ENCODE results near the gene REM2. TPM values are rescaled to one million over a fixed set of nuclear protein-coding genes. Genes with fewer than 3 reads are reported as not detected.

Gene REM2
- total and polyA plus RNA-seq, 4 donors: 0.08 to 0.14 (median 0.11) TPM; not detected in 1

GRCh38 chr14:22847661-22848341 lies 35.2 kb upstream of the REM2 start:
- peaks cover 0 to 6% (median 5%) of the 10 kb centered on the region in 4 donors for H3K4me1 ChIP-seq (ENCODE audit: control insufficient read depth in 4 of 4, insufficient read depth in 4 of 4, low read length in 3 of 4)
- H3K4me3 ChIP-seq (ENCODE audit: low read depth in 1 of 3, low read length in 3 of 3): no peak overlapping the region

More at GRCh38 chr14:22847661-22848341, 35.2 kb upstream of the REM2 start:
- H3K27ac ChIP-seq (ENCODE audit: low read depth in 1 of 2, low read length in 2 of 2): peak overlapping the region; percentile 61 to 77
- H3K9me3 ChIP-seq (ENCODE audit: control insufficient read depth in 4 of 4, low read length in 3 of 4): no peaks in the 10 kb centered on the region
- TF ChIP-seq RXRA (IDR thresholded peaks at IDR 0.05): no peak
- TF ChIP-seq HNF4G (IDR thresholded peaks at IDR 0.05): no peak
- TF ChIP-seq HNF4A (conservative IDR thresholded peaks at IDR 0.05): no peak
- no peak for TF ChIP-seq ATF3 (IDR thresholded peaks at IDR 0.05)
- no peak for TF ChIP-seq CTCF (IDR thresholded peaks at IDR 0.05; ENCODE audit: low read depth, low read length, missing input control)
- TF ChIP-seq MAX (IDR thresholded peaks at IDR 0.05): no peak
- no peak for TF ChIP-seq ZBTB33 (IDR thresholded peaks at IDR 0.05)
- TF ChIP-seq SP1 (IDR thresholded peaks at IDR 0.05): no peak
- no peak for TF ChIP-seq GABPA (IDR thresholded peaks at IDR 0.05 in 1 of 2, conservative IDR thresholded peaks at IDR 0.05 in 1 of 2)
- no peak for TF ChIP-seq EGR1 (IDR thresholded peaks at IDR 0.05; ENCODE audit: low read depth in 2 of 2)
- no peak for TF ChIP-seq FOXA1 (IDR thresholded peaks at IDR 0.05)
- TF ChIP-seq RAD21 (IDR thresholded peaks at IDR 0.05): no peak
- TF ChIP-seq FOXA2 (IDR thresholded peaks at IDR 0.05): no peak
- TF ChIP-seq REST (IDR thresholded peaks at IDR 0.05): no peak
- TF ChIP-seq JUND (IDR thresholded peaks at IDR 0.05): no peak
- TF ChIP-seq YY1 (IDR thresholded peaks at IDR 0.05): no peak
- TF ChIP-seq TAF1 (conservative IDR thresholded peaks at IDR 0.05): no peak
- no peak for TF ChIP-seq NR2F2 (IDR thresholded peaks at IDR 0.05)
- WGBS: 72% methylated on average over 14 of the region's 14 CpGs
- H3K9ac ChIP-seq (ENCODE audit: low read depth in 1 of 2, low read length in 2 of 2): no peak overlapping the region
- H3K27me3 ChIP-seq (ENCODE audit: control insufficient read depth in 4 of 4, insufficient read depth in 4 of 4, low read length in 3 of 4): no peaks in the 10 kb centered on the region
- H3K36me3 ChIP-seq (ENCODE audit: control insufficient read depth in 4 of 4, insufficient read depth in 3 of 4, low read depth in 1 of 4, low read length in 3 of 4): peaks cover 2 to 12% (median 4%) of the 10 kb centered on the region in 4 donors
- no peak for DNase-seq (ENCODE audit: low spot score)

Measured in liver (tissue), 9 donors.